GM15510 (cell line): Measurements from ENCODE around the gene CPM.

Source experiments
- POLR2A ChIP-seq: IDR thresholded peaks from 3 replicates; pipeline ENCODE4 v1.6.1; 2011; ENCODE audit warnings: borderline replicate concordance; ENCODE audit not compliant: insufficient read length; ENCODE audit errors: extremely low read depth

Gene CPM

GRCh38 chr12:68823696-68824095 is 109.3 kb downstream of the CPM start:
- TF ChIP-seq POLR2A, result no peak

DNA sequence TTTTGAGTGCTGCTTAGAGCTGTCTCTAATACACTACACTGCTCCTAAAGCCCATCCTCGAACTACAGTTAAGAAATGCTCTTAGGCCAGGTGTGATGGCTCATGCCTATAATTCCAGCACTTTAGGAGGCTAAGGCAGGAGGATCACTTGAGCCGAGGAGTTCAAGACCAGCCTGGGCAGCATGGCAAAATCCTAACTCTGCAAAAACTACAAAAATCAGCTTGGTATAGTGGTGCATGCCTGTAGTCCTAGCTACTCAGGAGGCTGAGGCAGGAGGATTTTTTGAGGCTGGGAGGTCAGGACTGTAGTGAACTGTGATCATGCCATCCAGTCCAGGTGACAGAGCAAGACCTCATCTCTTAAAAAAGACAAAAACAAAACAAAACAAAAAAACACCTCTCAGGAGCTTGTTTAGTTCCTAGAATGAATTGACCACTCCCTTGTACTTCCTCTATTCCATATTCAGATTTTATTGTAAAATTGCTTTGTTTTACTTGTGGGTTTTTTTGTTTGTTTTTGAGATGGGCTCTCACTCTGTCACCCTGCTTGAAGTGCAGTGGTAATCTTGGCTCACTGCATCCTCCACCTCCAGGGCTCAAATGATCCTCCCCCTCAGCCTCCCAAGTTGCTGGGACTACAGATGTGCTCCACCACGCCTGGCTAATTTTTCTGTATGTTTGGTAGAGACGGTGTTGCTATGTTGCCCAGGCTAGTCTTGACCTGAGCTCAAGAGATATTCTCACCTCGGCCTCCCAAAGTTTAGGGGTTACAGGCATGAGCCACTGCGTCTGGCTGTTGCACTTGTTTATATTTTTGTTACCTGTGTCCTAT is 111.4 kb downstream of the CPM start:
- TF ChIP-seq POLR2A, result no peak

- no peak for TF ChIP-seq POLR2A
These were observed 116.8 kb downstream of the CPM start for GRCh38 chr12:68815928-68816800.

- TF ChIP-seq POLR2A, result peak; percentile 18
These were observed 117.6 kb downstream of the CPM start for GRCh38 chr12:68815232-68815927.

GRCh38 chr12:68814490-68815231 is 118.3 kb downstream of the CPM start:
- TF ChIP-seq POLR2A, result no peak

GRCh38 chr12:68813242-68813593 is 119.8 kb downstream of the CPM start:
- no peak for TF ChIP-seq POLR2A

DNA sequence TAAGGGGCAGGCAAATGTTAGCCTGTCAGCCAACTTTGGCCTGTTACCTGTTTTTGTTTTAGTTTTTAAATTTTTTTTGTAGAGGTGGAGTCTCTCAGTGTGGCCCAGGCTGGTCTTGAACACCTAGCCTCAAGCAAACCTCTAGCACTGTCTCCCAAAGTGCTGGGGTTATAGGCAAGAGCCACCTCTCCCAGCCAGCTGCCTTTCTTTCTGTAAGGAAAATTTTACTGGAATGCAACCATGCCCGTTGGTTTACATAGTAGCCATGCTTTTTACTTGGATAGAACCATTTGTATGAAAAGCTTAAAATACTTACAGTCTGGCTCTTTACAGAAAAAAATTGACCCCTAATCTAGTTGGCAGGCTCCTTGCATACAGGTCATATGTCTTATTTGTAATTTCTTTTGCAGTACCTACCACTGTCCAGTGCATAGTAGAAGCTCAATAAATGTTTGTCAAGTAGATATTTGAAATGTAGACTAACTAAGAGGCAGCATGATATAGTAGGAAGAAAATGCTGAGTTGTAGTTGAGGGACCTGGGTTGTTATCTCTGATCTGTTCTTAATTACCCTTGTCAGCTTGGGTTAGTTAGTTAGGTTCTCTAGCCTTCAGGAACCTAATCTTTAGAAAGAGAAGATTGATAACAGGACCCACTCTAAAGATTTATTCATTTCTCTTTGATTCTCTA is 120.3 kb downstream of the CPM start:
- TF ChIP-seq POLR2A, result no peak

DNA sequence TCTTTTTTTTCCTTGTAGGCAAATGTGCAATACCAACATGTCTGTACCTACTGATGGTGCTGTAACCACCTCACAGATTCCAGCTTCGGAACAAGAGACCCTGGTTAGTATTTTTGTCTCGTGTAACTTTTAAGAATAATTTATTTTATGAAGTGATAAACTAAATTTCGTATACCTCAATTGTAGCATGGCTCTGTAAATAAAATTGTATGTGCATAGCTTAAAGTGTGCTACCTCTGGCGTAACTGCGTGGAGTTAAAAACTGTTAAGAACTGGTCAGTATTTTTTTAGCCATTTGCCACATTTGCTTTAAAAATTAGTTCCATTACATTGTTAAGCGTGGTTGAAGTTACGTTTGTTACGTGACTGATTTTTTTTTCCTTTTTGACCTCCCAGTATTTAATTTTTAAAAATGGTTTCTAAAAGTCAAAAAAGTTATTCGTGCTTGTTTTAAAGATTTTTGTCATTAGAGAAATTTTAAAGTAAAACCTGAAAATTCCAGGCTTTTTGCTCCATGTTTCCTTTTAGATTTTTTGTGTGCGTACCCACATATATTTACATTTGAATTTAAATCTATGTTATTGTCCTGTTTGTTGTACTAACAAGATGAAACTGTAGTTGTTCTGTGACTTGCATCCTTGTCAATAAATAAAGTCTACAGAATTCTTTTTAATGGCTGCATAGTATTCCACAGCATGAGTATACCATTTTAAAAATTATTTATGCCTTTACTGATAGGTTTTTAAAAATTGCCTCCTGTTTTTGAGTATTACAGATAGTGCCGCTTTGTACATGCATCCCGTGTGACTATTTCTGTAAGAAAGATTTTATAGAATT is 123.6 kb downstream of the CPM start:
- TF ChIP-seq POLR2A, result no peak

- TF ChIP-seq POLR2A, result peak; percentile 79
These were observed 124.4 kb downstream of the CPM start for GRCh38 chr12:68808388-68809189.

DNA sequence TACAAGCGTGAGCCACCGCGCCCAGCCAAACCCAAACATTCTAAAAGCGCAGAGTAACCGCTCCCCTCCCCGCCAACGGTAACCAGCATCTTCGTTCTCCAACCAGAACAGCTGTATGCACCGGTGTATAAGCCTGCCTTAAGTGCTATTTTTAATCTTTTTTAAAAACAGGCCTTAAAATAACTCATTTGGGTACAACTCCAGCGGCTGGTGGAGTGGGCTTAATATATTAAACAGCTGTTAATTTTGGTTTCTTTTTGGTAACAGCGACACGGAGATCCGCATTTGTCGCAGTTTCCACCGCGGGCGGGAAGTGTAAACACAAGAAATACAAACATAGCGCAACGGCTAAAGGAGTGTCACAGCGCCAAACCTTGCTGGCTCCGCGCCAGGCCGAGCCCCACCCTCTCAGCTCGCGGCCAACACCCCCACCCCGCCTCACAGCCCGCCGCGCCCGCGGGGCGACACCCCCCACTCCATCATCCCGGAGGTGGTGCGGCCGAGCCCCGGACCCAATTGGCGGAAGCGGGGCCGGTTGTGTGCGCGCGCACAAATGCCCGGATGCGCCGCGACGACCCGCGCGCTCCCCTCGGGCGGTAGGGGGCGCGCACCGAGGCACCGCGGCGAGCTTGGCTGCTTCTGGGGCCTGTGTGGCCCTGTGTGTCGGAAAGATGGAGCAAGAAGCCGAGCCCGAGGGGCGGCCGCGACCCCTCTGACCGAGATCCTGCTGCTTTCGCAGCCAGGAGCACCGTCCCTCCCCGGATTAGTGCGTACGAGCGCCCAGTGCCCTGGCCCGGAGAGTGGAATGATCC is 125.2 kb downstream of the CPM start, which contains the start of gene MDM2:
Gene MDM2 (plus strand): TSS at position 602 of the 812 bp plus-strand sequence. CDS start 301 bp downstream, outside the sequence.
- peak; percentile 90 for TF ChIP-seq POLR2A

DNA sequence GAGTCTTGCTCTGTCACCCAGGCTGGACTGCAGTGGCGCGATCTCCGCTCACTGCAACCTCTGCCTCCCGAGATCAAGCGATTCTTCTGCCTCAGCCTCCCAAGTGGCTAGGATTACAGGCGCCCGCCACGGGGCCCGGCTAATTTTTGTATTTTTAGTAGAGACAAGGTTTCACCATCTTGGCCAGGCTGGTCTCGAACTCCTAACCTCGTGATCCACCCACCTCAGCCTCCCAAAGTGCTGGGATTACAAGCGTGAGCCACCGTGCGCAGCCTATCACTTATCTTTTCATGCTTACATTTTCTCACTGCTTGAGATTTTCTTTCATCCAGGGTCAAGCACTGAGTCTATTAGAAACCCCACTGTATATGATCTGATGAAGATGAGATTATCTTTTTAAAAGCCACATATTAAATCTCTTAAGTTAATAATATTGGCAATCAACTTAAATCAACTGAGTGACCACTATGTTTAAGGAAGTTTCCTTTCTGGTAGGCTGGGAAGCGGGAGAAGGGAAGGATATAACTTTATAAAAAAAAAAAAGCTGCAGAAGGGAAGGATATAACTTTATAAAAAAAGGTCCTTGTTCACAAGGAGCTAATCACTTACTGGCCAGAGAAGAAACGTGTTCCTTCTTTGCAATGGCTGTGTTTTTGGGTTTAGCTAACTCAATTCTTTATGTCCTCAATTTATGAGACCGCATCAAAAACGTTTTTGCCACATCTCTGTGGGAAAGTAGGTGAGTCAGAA is 126.3 kb downstream of the CPM start:
- no peak for TF ChIP-seq POLR2A

DNA sequence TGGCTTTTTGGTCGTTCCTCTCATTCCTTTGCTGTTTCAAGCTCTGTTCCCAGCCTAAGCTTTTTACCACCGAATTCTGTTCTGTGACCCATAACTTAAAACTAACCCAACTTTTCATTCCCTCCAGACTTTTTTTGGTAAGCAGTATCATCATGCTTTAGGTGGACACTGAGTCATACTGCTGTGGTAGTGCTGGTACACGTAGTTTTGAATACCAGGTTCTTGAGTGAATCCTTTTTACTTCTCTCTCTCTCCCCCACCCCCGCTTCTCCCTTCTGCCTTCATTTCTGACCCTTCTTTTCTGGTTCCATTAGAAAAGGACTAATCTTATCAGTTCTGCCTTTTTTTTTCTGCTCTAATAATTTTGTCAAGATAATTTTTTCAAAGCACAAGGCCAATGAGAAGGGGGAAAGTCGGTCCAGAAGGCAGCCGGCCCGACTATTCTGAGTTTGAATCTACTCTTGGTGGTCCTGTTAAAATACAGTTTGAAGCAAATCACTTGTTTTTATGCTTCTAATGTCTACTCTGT is 127.3 kb downstream of the CPM start:
- TF ChIP-seq POLR2A, result no peak
